Measurements from ENCODE around the gene GMEB2.
"Not testable (repeated sequence)": the region's sequence is repeated elsewhere in the genome, so short reads cannot be mapped to it uniquely, and the experiment has no call there.

The GMEB2 gene

GRCh38 chr20:63587256-63587655 lies 39.6 kb downstream of the GMEB2 start:
- DNase-seq: no peak

- no peak for DNase-seq
These were observed 40.1 kb downstream of the GMEB2 start for GRCh38 chr20:63586797-63587196.

- DNase-seq: no peak
These were observed 41.0 kb downstream of the GMEB2 start for GRCh38 chr20:63585616-63586565.

- no peak for DNase-seq
These were observed 44.4 kb downstream of the GMEB2 start for GRCh38 chr20:63582382-63583063.

- peak; percentile 54 for DNase-seq
These were observed 46.0 kb downstream of the GMEB2 start for GRCh38 chr20:63580796-63581461.

- no peak for DNase-seq
These were observed 47.7 kb downstream of the GMEB2 start for GRCh38 chr20:63579017-63579694.

GRCh38 chr20:63578224-63579016 lies 48.5 kb downstream of the GMEB2 start:
- no peak for DNase-seq

GRCh38 chr20:63577317-63577894 lies 49.5 kb downstream of the GMEB2 start:
- DNase-seq: no peak

- no peak for DNase-seq
These were observed 50.6 kb downstream of the GMEB2 start for GRCh38 chr20:63576311-63576710.

GRCh38 chr20:63574829-63575743 lies 51.8 kb downstream of the GMEB2 start:
- DNase-seq: no peak

- DNase-seq: peak; percentile 58
These were observed 52.6 kb downstream of the GMEB2 start, which contains the start of gene HELZ2 for GRCh38 chr20:63574156-63574828. Gene HELZ2, minus strand, starts transcription at chr20:63574239. Its CDS starts 1,854 bp downstream, at chr20:63572385.

GRCh38 chr20:63573647-63574131 lies 53.2 kb downstream of the GMEB2 start:
- DNase-seq: no peak

GRCh38 chr20:63572788-63573646 lies 53.9 kb downstream of the GMEB2 start:
- no peak for DNase-seq

- DNase-seq: no peak
These were observed 54.7 kb downstream of the GMEB2 start for GRCh38 chr20:63572071-63572787.

- DNase-seq: not testable (repeated sequence)
These were observed 55.8 kb downstream of the GMEB2 start for GRCh38 chr20:63571087-63571478.

- DNase-seq: no peak
These were observed 56.4 kb downstream of the GMEB2 start for GRCh38 chr20:63570281-63571086.

Data from effector CD4-positive, alpha-beta T cell (primary cell).